Common myeloid progenitor, CD34-positive (primary cell): Measurements from ENCODE around the gene SH2D3C.

Experiments used
- CTCF ChIA-PET: fragments of 350-600 bp; sonication (Branson Sonifier 250); formaldehyde crosslinking; loops from one replicate; lab custom pipeline; 2021; ENCODE audit warnings: antibody characterized with exemption; lab: Charles Lee
- POLR2A ChIA-PET: fragments of 350-600 bp; sonication (Branson Sonifier 250); formaldehyde crosslinking; loops from one replicate; lab custom pipeline; 2021; ENCODE audit warnings: antibody characterized with exemption; lab: Charles Lee
- DNase-seq, 3 donors: peaks; one replicate each; pipeline versions ENCODE4 v3.0.0 to v3.0.0-alpha.2; 2013
- H3K27ac ChIP-seq, 2 experiments: 1 replicate in 1 of 2; 2 replicates in 1 of 2; pipeline ENCODE4 v1.7.0; 2013; ENCODE audit warnings: inconsistent platforms in 2 of 2, low read length in 2 of 2, mild to moderate bottlenecking in 2 of 2, low read depth in 1 of 2, moderate library complexity in 1 of 2; ENCODE audit not compliant: severe bottlenecking in 2 of 2, insufficient read depth in 1 of 2, poor library complexity in 1 of 2
- H3K27me3 ChIP-seq, 5 experiments: replicated peaks in 2 of 5; 1 replicate in 3 of 5; 2 replicates in 2 of 5; pipeline versions ENCODE4 v1.6.1 to v1.7.0; 2013; ENCODE audit warnings: low read length in 4 of 5, mild to moderate bottlenecking in 2 of 5, moderate library complexity in 2 of 5, inconsistent platforms in 1 of 5; ENCODE audit not compliant: insufficient read depth in 5 of 5, control insufficient read depth in 4 of 5
- H3K36me3 ChIP-seq, 4 experiments: 1 replicate in 2 of 4; 2 replicates in 2 of 4; pipeline versions ENCODE4 v1.6.1 to v1.7.0; 2013; ENCODE audit warnings: low read length in 3 of 4, control low read depth in 1 of 4, mild to moderate bottlenecking in 1 of 4; ENCODE audit not compliant: control insufficient read depth in 4 of 4, insufficient read depth in 4 of 4
- H3K4me1 ChIP-seq, 4 experiments: 1 replicate in 3 of 4; 2 replicates in 1 of 4; pipeline versions ENCODE4 v1.6.1 to v1.7.1; 2013; ENCODE audit warnings: low read length in 3 of 4, mild to moderate bottlenecking in 3 of 4, control low read depth in 1 of 4, inconsistent platforms in 1 of 4, moderate library complexity in 1 of 4; ENCODE audit not compliant: control insufficient read depth in 4 of 4, insufficient read depth in 4 of 4; ENCODE audit errors: control extremely low read depth in 1 of 4
- H3K4me3 ChIP-seq, 7 experiments: 1 replicate in 4 of 7; 2 replicates in 3 of 7; pipeline versions ENCODE4 v1.5.1 to v1.7.0; 2013; ENCODE audit warnings: mild to moderate bottlenecking in 7 of 7, low read length in 6 of 7, moderate library complexity in 6 of 7, inconsistent platforms in 2 of 7, low read depth in 2 of 7, control low read depth in 1 of 7; ENCODE audit not compliant: insufficient read depth in 4 of 7, control insufficient read depth in 1 of 7; ENCODE audit errors: extremely low read depth in 1 of 7
- H3K9me3 ChIP-seq, 5 experiments: 1 replicate in 4 of 5; 2 replicates in 1 of 5; pipeline versions ENCODE4 v1.6.1 to v1.7.1; 2013; ENCODE audit warnings: low read length in 4 of 5, mild to moderate bottlenecking in 2 of 5, inconsistent platforms in 1 of 5, low read depth in 1 of 5, moderate library complexity in 1 of 5; ENCODE audit not compliant: control insufficient read depth in 4 of 5, insufficient read depth in 2 of 5; ENCODE audit errors: control extremely low read depth in 1 of 5
- WGBS: methylation state at CpG from one replicate; pipeline ENCODE4 v1.1.5; 2013; ENCODE audit not compliant: insufficient coverage; 5-methylcytosine and 5-hydroxymethylcytosine counted together

SH2D3C gene

GRCh38 chr9:127772603-127773002 is 5.9 kb downstream of the SH2D3C start:
- 94% methylated on average over 5 of the region's 5 CpGs for WGBS
- DNase-seq, result no peak
- POLR2A ChIA-PET, result interaction anchor here (0.7 to 3.6 kb wide), 2 partner anchors 11 to 16 kb away, joined by 5 to 40 read pairs; no protein-coding TSS in a partner anchor
- peaks cover 2 to 39% (median 15%) of the 10 kb centered on the region in 4 experiments for H3K36me3 ChIP-seq
- no peaks in the 10 kb centered on the region for H3K27me3 ChIP-seq
- H3K27ac ChIP-seq, result no peak overlapping the region
- peaks cover 12 to 73% (median 67%) of the 10 kb centered on the region in 4 experiments for H3K4me1 ChIP-seq
- no peak overlapping the region for H3K4me3 ChIP-seq
- H3K9me3 ChIP-seq, result no peaks in the 10 kb centered on the region
- CTCF ChIA-PET, result interaction anchor here (1.0 to 14.0 kb wide), 2 partner anchors 11 to 38 kb away, joined by 5 to 244 read pairs; partner anchors contain the start of genes CDK9, SH2D3C and TOR2A

- DNase-seq, result no peak
- H3K36me3 ChIP-seq, result peaks cover 2 to 48% (median 20%) of the 10 kb centered on the region in 4 experiments
- H3K9me3 ChIP-seq, result no peaks in the 10 kb centered on the region
- no peak overlapping the region for H3K27ac ChIP-seq
- H3K4me3 ChIP-seq, result peak overlapping the region in 3 of 7 experiments; percentile 72 to 83 (median 81)
- ChIA-PET POLR2A (interaction anchor here (0.7 to 3.6 kb wide), 8 partner anchors 8 to 98 kb away, joined by 3 to 40 read pairs (median 4); partner anchors contain the start of genes CDK9 and SH2D3C), CTCF (interaction anchor here (0.6 to 14.0 kb wide), 9 partner anchors 10 to 148 kb away, joined by 3 to 244 read pairs (median 8); partner anchors contain the start of genes CDK9, ENG and SH2D3C)
- WGBS, result 48% methylated on average over 5 of the region's 19 CpGs
- no peaks in the 10 kb centered on the region for H3K27me3 ChIP-seq
- H3K4me1 ChIP-seq, result peaks cover 12 to 74% (median 69%) of the 10 kb centered on the region in 4 experiments
These were observed 6.8 kb downstream of the SH2D3C start for GRCh38 chr9:127771570-127772189.

GRCh38 chr9:127770905-127771569 is 7.4 kb downstream of the SH2D3C start:
- WGBS, result 0% methylated on average over 36 of the region's 43 CpGs
- Histone ChIP-seq H3K4me1 (peaks cover 12 to 70% (median 64%) of the 10 kb centered on the region in 4 experiments), H3K36me3 (peaks cover 2 to 53% (median 23%) of the 10 kb centered on the region in 4 experiments), H3K4me3 (peak overlapping the region; percentile 46 to 83 (median 71)), H3K27ac (peak overlapping the region in 1 of 2 experiments; percentile 76), H3K9me3 (no peaks in the 10 kb centered on the region), H3K27me3 (no peaks in the 10 kb centered on the region)
- CTCF ChIA-PET, result interaction anchor here (0.6 to 14.0 kb wide), 10 partner anchors 9 to 149 kb away, joined by 3 to 244 read pairs (median 9); partner anchors contain the start of genes CDK9, ENG, SH2D3C and TOR2A
- POLR2A ChIA-PET, result interaction anchor here (0.7 to 3.6 kb wide), 7 partner anchors 9 to 99 kb away, joined by 3 to 40 read pairs (median 4); partner anchors contain the start of genes CDK9 and SH2D3C
- DNase-seq, result peak; percentile 98 to 99 (median 99)

- Histone ChIP-seq H3K4me1 (peaks cover 10 to 66% (median 60%) of the 10 kb centered on the region in 4 experiments), H3K27me3 (no peaks in the 10 kb centered on the region), H3K36me3 (peaks cover 2 to 55% (median 24%) of the 10 kb centered on the region in 4 experiments), H3K9me3 (no peaks in the 10 kb centered on the region), H3K27ac (peak overlapping the region in 1 of 2 experiments; percentile 76), H3K4me3 (peak overlapping the region in 5 of 7 experiments; percentile 49 to 83 (median 72))
- no peak for DNase-seq
- WGBS, result 19% methylated on average over 2 of the region's 3 CpGs
- CTCF ChIA-PET, result interaction anchor here (0.9 to 14.0 kb wide), 10 partner anchors 9 to 150 kb away, joined by 3 to 244 read pairs (median 9); partner anchors contain the start of genes CDK9, SH2D3C and TOR2A
- POLR2A ChIA-PET, result interaction anchor here (0.7 to 3.6 kb wide), 6 partner anchors 8 to 99 kb away, joined by 3 to 40 read pairs (median 8); partner anchors contain the start of genes CDK9 and SH2D3C
These were observed 7.9 kb downstream of the SH2D3C start for GRCh38 chr9:127770583-127770904.

GRCh38 chr9:127769929-127770582 is 8.4 kb downstream of the SH2D3C start:
- peak overlapping the region in 5 of 7 experiments; percentile 49 to 83 (median 72) for H3K4me3 ChIP-seq
- H3K4me1 ChIP-seq, result peaks cover 8 to 62% (median 58%) of the 10 kb centered on the region in 4 experiments

GRCh38 chr9:127769101-127769500 is 9.4 kb downstream of the SH2D3C start:
- H3K4me3 ChIP-seq, result peak overlapping the region in 1 of 7 experiments; percentile 11
- H3K27me3 ChIP-seq, result no peaks in the 10 kb centered on the region
- no peak for DNase-seq
- ChIA-PET POLR2A (interaction anchor here (0.7 to 3.6 kb wide), 3 partner anchors 11 to 148 kb away, joined by 3 to 40 read pairs (median 13); partner anchors contain the start of gene SH2D3C), CTCF (interaction anchor here (1.2 to 14.0 kb wide), 6 partner anchors 10 to 151 kb away, joined by 4 to 244 read pairs (median 11); partner anchors contain the start of genes CDK9, SH2D3C and TOR2A)
- peak overlapping the region; percentile 25 to 57 for H3K27ac ChIP-seq
- peaks cover 3 to 60% (median 26%) of the 10 kb centered on the region in 4 experiments for H3K36me3 ChIP-seq
- peaks cover 6 to 62% (median 59%) of the 10 kb centered on the region in 4 experiments for H3K4me1 ChIP-seq
- no peaks in the 10 kb centered on the region for H3K9me3 ChIP-seq
- WGBS, result no CpG with 5 or more reads among the region's 5 CpGs

More at GRCh38 chr9:127769929-127770582, 8.4 kb downstream of the SH2D3C start:
- peaks cover 4 to 60% (median 27%) of the 10 kb centered on the region in 4 experiments for H3K36me3 ChIP-seq
- peak overlapping the region in 1 of 2 experiments; percentile 76 for H3K27ac ChIP-seq
- peak in 2 of 3 donors; percentile 55 to 59 for DNase-seq
- ChIA-PET POLR2A (interaction anchor here (0.6 to 3.6 kb wide), 6 partner anchors 8 to 147 kb away, joined by 3 to 40 read pairs (median 8); partner anchors contain the start of genes CDK9 and SH2D3C), CTCF (interaction anchor here (0.8 to 14.0 kb wide), 12 partner anchors 8 to 150 kb away, joined by 3 to 244 read pairs (median 6); partner anchors contain the start of genes CDK9, SH2D3C and TOR2A)
- no peaks in the 10 kb centered on the region for H3K27me3 ChIP-seq
- no peaks in the 10 kb centered on the region for H3K9me3 ChIP-seq
- WGBS, result 0% methylated on average over 2 of the region's 4 CpGs
